HEK293 (cell line): ENCODE measurements around the gene SMARCD2.

Experiments
- BCL11B ChIP-seq: fragments of 450-650 bp; formaldehyde crosslinking; IDR thresholded peaks from 2 replicates; pipeline ENCODE4 v1.5.1; 2016; ENCODE audit warnings: low read depth, missing biosample characterization, missing genetic modification characterization
- HOXA7 ChIP-seq: sonication (generic); formaldehyde crosslinking; IDR thresholded peaks from 2 replicates; pipeline ENCODE4 v1.8.1; 2022; ENCODE audit warnings: missing genetic modification reagents, borderline replicate concordance
- KLF10 ChIP-seq: fragments of 450-650 bp; IDR thresholded peaks from 2 replicates; pipeline ENCODE4 v1.5.1; 2018; ENCODE audit warnings: missing biosample characterization, mild to moderate bottlenecking, missing genetic modification characterization
- OSR2 ChIP-seq: fragments of 450-650 bp; formaldehyde crosslinking; IDR thresholded peaks from 2 replicates; pipeline ENCODE4 v1.5.1; 2016; ENCODE audit warnings: missing biosample characterization, missing genetic modification characterization
- REPIN1 ChIP-seq: fragments of 450-650 bp; formaldehyde crosslinking; IDR thresholded peaks from 2 replicates; pipeline ENCODE4 v1.5.1; 2017; ENCODE audit warnings: missing biosample characterization, missing genetic modification characterization, low read depth
- SETDB1 ChIP-seq: IDR thresholded peaks from one replicate; pipeline ENCODE4 v1.6.1; 2017; ENCODE audit warnings: mild to moderate bottlenecking, low read length, moderate library complexity, mixed read lengths; ENCODE audit not compliant: insufficient read length
- SP7 ChIP-seq: fragments of 450-650 bp; formaldehyde crosslinking; IDR thresholded peaks from 2 replicates; pipeline ENCODE4 v1.5.1; 2016; ENCODE audit warnings: missing biosample characterization, missing genetic modification characterization
- YY2 ChIP-seq: fragments of 450-650 bp; formaldehyde crosslinking; IDR thresholded peaks from 2 replicates; pipeline ENCODE4 v1.5.1; 2016; ENCODE audit warnings: missing biosample characterization, missing genetic modification characterization
- ZFP3 ChIP-seq: fragments of 450-650 bp; formaldehyde crosslinking; IDR thresholded peaks from 2 replicates; pipeline ENCODE4 v1.5.1; 2016; ENCODE audit warnings: low read depth, missing biosample characterization, missing genetic modification characterization
- ZNF133 ChIP-seq: fragments of 450-650 bp; formaldehyde crosslinking; IDR thresholded peaks from 2 replicates; pipeline ENCODE4 v1.5.1; 2016; ENCODE audit warnings: missing biosample characterization, missing genetic modification characterization
- ZNF202 ChIP-seq: fragments of 450-650 bp; formaldehyde crosslinking; IDR thresholded peaks from 2 replicates; pipeline ENCODE4 v1.5.1; 2016; ENCODE audit warnings: missing biosample characterization, missing genetic modification characterization, borderline replicate concordance
- ZNF211 ChIP-seq: fragments of 450-650 bp; formaldehyde crosslinking; IDR thresholded peaks from 2 replicates; pipeline ENCODE4 v1.5.1; 2016; ENCODE audit warnings: low read depth, missing biosample characterization, missing genetic modification characterization
- ZNF214 ChIP-seq: fragments of 450-650 bp; formaldehyde crosslinking; IDR thresholded peaks from 2 replicates; pipeline ENCODE4 v1.5.1; 2017; ENCODE audit warnings: missing biosample characterization, mild to moderate bottlenecking, missing genetic modification characterization, borderline replicate concordance
- ZNF473 ChIP-seq: fragments of 450-650 bp; formaldehyde crosslinking; IDR thresholded peaks from 2 replicates; pipeline ENCODE4 v1.5.1; 2017; ENCODE audit warnings: missing biosample characterization, missing genetic modification characterization
- ZNF544 ChIP-seq: fragments of 450-650 bp; formaldehyde crosslinking; IDR thresholded peaks from 2 replicates; pipeline ENCODE4 v1.5.0; 2017; ENCODE audit warnings: missing biosample characterization, missing genetic modification characterization
- ZNF558 ChIP-seq: fragments of 450-650 bp; formaldehyde crosslinking; IDR thresholded peaks from 2 replicates; pipeline ENCODE4 v1.5.1; 2016; ENCODE audit warnings: missing biosample characterization, missing genetic modification characterization
- ZNF585B ChIP-seq: fragments of 450-650 bp; formaldehyde crosslinking; IDR thresholded peaks from 2 replicates; pipeline ENCODE4 v1.5.1; 2016; ENCODE audit warnings: missing biosample characterization, missing genetic modification characterization
- ZNF600 ChIP-seq: fragments of 450-650 bp; formaldehyde crosslinking; IDR thresholded peaks from 2 replicates; pipeline ENCODE4 v1.5.1; 2016; ENCODE audit warnings: missing biosample characterization, missing genetic modification characterization
- ZNF621 ChIP-seq: fragments of 450-650 bp; formaldehyde crosslinking; IDR thresholded peaks from 2 replicates; pipeline ENCODE4 v1.5.1; 2017; ENCODE audit warnings: missing biosample characterization, missing genetic modification characterization
- ZNF624 ChIP-seq: fragments of 450-650 bp; formaldehyde crosslinking; IDR thresholded peaks from 2 replicates; pipeline ENCODE4 v1.5.1; 2017; ENCODE audit warnings: missing biosample characterization, missing genetic modification characterization
- ZNF626 ChIP-seq: fragments of 450-650 bp; sonication (Bioruptor Pico); formaldehyde crosslinking; IDR thresholded peaks from 2 replicates; pipeline ENCODE4 v1.5.1; 2018; ENCODE audit warnings: missing biosample characterization, missing genetic modification characterization, inconsistent platforms
- ZNF658 ChIP-seq: fragments of 450-650 bp; formaldehyde crosslinking; IDR thresholded peaks from 2 replicates; pipeline ENCODE4; 2016; ENCODE audit warnings: missing biosample characterization, missing genetic modification characterization
- ZNF768 ChIP-seq: fragments of 450-650 bp; formaldehyde crosslinking; IDR thresholded peaks from 2 replicates; pipeline ENCODE4 v1.5.1; 2018; ENCODE audit warnings: missing biosample characterization, mild to moderate bottlenecking, missing genetic modification characterization
- ZNF791 ChIP-seq: fragments of 450-650 bp; formaldehyde crosslinking; IDR thresholded peaks from 2 replicates; pipeline ENCODE4 v1.5.1; 2016; ENCODE audit warnings: missing biosample characterization, missing genetic modification characterization
- ZNF792 ChIP-seq: fragments of 450-650 bp; formaldehyde crosslinking; IDR thresholded peaks from 2 replicates; pipeline ENCODE4 v1.5.1; 2016; ENCODE audit warnings: missing biosample characterization, missing genetic modification characterization
- ZNF830 ChIP-seq: fragments of 450-650 bp; IDR thresholded peaks from 2 replicates; pipeline ENCODE4 v1.5.0; 2018; ENCODE audit warnings: missing biosample characterization, missing genetic modification characterization, low read depth, mild to moderate bottlenecking, moderate library complexity
- ZSCAN16 ChIP-seq: fragments of 450-650 bp; formaldehyde crosslinking; IDR thresholded peaks from 2 replicates; pipeline ENCODE4 v1.5.1; 2016; ENCODE audit warnings: missing biosample characterization, missing genetic modification characterization
- TF ChIP-seq, protein P1 (sequence below): fragments of 450-650 bp; formaldehyde crosslinking; IDR thresholded peaks from 2 replicates; pipeline ENCODE4 v1.5.1; 2017; ENCODE audit warnings: missing biosample characterization, missing genetic modification characterization
- TF ChIP-seq, protein P2 (sequence below): fragments of 450-650 bp; formaldehyde crosslinking; IDR thresholded peaks from 2 replicates; pipeline ENCODE4 v1.5.1; 2017; ENCODE audit warnings: missing biosample characterization, mild to moderate bottlenecking, missing genetic modification characterization, moderate library complexity
- TF ChIP-seq, protein P3 (sequence below): fragments of 450-650 bp; formaldehyde crosslinking; IDR thresholded peaks from 2 replicates; pipeline ENCODE4 v1.5.1; 2016; ENCODE audit warnings: missing biosample characterization, missing genetic modification characterization, borderline replicate concordance
- TF ChIP-seq, protein P4 (sequence below): fragments of 450-650 bp; formaldehyde crosslinking; IDR thresholded peaks from 2 replicates; pipeline ENCODE4 v1.5.1; 2016; ENCODE audit warnings: missing biosample characterization, missing genetic modification characterization

Gene SMARCD2

DNA sequence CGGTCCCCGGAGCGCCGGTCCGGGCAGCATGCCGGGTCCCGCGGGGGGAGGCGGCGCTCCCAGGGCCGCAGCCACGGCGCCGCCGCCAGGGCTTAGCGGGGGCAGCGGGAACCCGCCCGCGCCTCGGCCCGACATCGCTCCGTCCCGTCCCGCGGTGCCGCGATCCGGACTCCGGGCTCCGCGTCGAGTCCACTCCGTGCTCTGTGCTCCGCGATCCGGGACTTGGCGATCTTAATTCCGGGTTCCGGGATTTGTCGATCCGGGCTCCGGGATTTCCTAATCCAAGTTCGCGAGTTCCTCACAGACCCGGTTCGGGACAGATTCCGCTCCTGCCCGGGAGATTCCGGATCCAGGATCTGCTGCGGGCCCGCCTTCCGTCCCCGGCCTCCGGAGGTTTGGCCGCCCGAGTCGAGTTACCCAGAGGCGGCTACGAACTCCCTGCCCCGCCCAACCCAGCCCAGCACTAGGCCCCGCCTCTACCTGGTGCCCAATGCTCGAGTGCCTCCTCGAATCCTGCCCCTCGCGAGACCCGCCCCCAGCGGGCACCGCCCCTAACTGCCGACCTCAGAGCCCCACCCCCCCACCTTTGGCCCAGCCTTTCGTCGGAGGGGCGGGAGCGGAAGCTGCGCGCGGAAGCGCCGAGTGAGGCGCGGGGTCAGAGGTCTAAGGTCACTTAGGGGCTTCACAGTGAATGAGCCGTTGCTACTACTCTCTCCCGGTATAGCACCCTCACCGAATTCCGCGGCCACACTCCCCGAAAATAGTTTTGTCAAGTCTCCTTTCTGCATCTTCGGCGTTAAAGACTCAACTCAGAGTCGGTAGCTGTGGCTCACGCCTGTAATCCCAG lies at the start of gene SMARCD2 (continued):
- TF ChIP-seq ZNF544 (tag by site-specific recombination) (no peak), ZNF658 (tag by site-specific recombination) (0 out of 2 replicates have a peak, but pooled peaks have one; percentile 77), ZNF133 (tag by site-specific recombination) (no peak), ZNF600 (tag by site-specific recombination) (peak; percentile 86), ZNF792 (0 out of 2 replicates have a peak, but pooled peaks have one; percentile 45), ZNF585B (tag by site-specific recombination) (peak; percentile 28), ZNF211 (tag by site-specific recombination) (no peak; the same call in 1 of the 2 replicates), SETDB1 (no peak), HOXA7 (CRISPR knock-in tag) (no peak), REPIN1 (peak; percentile 93), BCL11B (tag by site-specific recombination) (peak; percentile 98), ZNF830 (tag by site-specific recombination) (no peak; the same call in 1 of the 2 replicates), ZSCAN16 (no peak), ZNF558 (peak; percentile 91), SP7 (peak; percentile 93), OSR2 (tag by site-specific recombination) (no peak), ZNF214 (tag by site-specific recombination) (no peak), ZNF624 (tag by site-specific recombination) (no peak), ZNF626 (no peak), ZNF202 (tag by site-specific recombination) (no peak), ZNF473 (tag by site-specific recombination) (no peak), ZNF621 (no peak), ZNF791 (tag by site-specific recombination) (no peak), ZFP3 (no peak), YY2 (tag by site-specific recombination) (peak; percentile 14), ZNF768 (tag by site-specific recombination) (peak; percentile 47; the same call in 1 of the 2 replicates), KLF10 (tag by site-specific recombination) (peak; percentile 99)
- TF ChIP-seq, protein P1, sequence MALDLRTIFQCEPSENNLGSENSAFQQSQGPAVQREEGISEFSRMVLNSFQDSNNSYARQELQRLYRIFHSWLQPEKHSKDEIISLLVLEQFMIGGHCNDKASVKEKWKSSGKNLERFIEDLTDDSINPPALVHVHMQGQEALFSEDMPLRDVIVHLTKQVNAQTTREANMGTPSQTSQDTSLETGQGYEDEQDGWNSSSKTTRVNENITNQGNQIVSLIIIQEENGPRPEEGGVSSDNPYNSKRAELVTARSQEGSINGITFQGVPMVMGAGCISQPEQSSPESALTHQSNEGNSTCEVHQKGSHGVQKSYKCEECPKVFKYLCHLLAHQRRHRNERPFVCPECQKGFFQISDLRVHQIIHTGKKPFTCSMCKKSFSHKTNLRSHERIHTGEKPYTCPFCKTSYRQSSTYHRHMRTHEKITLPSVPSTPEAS: peak; percentile 65
- TF ChIP-seq, protein P2, sequence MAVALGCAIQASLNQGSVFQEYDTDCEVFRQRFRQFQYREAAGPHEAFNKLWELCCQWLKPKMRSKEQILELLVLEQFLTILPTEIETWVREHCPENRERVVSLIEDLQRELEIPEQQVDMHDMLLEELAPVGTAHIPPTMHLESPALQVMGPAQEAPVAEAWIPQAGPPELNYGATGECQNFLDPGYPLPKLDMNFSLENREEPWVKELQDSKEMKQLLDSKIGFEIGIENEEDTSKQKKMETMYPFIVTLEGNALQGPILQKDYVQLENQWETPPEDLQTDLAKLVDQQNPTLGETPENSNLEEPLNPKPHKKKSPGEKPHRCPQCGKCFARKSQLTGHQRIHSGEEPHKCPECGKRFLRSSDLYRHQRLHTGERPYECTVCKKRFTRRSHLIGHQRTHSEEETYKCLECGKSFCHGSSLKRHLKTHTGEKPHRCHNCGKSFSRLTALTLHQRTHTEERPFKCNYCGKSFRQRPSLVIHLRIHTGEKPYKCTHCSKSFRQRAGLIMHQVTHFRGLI (tag by site-specific recombination): peak; percentile 75
- TF ChIP-seq, protein P3, sequence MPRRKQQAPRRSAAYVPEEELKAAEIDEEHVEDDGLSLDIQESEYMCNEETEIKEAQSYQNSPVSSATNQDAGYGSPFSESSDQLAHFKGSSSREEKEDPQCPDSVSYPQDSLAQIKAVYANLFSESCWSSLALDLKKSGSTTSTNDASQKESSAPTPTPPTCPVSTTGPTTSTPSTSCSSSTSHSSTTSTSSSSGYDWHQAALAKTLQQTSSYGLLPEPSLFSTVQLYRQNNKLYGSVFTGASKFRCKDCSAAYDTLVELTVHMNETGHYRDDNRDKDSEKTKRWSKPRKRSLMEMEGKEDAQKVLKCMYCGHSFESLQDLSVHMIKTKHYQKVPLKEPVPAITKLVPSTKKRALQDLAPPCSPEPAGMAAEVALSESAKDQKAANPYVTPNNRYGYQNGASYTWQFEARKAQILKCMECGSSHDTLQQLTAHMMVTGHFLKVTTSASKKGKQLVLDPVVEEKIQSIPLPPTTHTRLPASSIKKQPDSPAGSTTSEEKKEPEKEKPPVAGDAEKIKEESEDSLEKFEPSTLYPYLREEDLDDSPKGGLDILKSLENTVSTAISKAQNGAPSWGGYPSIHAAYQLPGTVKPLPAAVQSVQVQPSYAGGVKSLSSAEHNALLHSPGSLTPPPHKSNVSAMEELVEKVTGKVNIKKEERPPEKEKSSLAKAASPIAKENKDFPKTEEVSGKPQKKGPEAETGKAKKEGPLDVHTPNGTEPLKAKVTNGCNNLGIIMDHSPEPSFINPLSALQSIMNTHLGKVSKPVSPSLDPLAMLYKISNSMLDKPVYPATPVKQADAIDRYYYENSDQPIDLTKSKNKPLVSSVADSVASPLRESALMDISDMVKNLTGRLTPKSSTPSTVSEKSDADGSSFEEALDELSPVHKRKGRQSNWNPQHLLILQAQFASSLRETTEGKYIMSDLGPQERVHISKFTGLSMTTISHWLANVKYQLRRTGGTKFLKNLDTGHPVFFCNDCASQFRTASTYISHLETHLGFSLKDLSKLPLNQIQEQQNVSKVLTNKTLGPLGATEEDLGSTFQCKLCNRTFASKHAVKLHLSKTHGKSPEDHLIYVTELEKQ (tag by site-specific recombination): peak; percentile 93; the same call in 1 of the 2 replicates
- TF ChIP-seq, protein P4, sequence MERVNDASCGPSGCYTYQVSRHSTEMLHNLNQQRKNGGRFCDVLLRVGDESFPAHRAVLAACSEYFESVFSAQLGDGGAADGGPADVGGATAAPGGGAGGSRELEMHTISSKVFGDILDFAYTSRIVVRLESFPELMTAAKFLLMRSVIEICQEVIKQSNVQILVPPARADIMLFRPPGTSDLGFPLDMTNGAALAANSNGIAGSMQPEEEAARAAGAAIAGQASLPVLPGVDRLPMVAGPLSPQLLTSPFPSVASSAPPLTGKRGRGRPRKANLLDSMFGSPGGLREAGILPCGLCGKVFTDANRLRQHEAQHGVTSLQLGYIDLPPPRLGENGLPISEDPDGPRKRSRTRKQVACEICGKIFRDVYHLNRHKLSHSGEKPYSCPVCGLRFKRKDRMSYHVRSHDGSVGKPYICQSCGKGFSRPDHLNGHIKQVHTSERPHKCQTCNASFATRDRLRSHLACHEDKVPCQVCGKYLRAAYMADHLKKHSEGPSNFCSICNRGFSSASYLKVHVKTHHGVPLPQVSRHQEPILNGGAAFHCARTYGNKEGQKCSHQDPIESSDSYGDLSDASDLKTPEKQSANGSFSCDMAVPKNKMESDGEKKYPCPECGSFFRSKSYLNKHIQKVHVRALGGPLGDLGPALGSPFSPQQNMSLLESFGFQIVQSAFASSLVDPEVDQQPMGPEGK (tag by site-specific recombination): peak; percentile 84
